GM12891 (cell line): ENCODE measurements around the gene PGBD5.

Experiments used
- DNase-seq: peaks from one replicate; pipeline ENCODE4 v3.0.0; 2011; ENCODE audit warnings: low spot score; ENCODE audit not compliant: insufficient read length
- FAIRE-seq: peaks from 2 replicates; lab custom pipeline; 2011; peaks lifted over from hg19 to GRCh38; lab: Jason Lieb, UNC
- PAX5 ChIP-seq: IDR thresholded peaks from 2 replicates; pipeline ENCODE4 v1.6.1; 2011; ENCODE audit warnings: low read length, moderate library complexity, mild to moderate bottlenecking; ENCODE audit not compliant: insufficient read depth, severe bottlenecking
- POLR2A ChIP-seq: IDR thresholded peaks from 2 replicates; pipeline ENCODE4 v1.6.1; 2011; ENCODE audit warnings: low read depth, low read length, control low read depth
- POLR2AphosphoS5 ChIP-seq: IDR thresholded peaks from 2 replicates; pipeline ENCODE4 v1.6.1; 2011; ENCODE audit warnings: low read depth, low read length, control low read depth
- POU2F2 ChIP-seq: IDR thresholded peaks from 2 replicates; pipeline ENCODE4 v1.6.1; 2011; ENCODE audit warnings: low read depth, mild to moderate bottlenecking, control low read depth, low read length, moderate library complexity
- SPI1 ChIP-seq: IDR thresholded peaks from 2 replicates; pipeline ENCODE4 v1.6.1; 2011; ENCODE audit warnings: low read depth, low read length, control low read depth
- TAF1 ChIP-seq: IDR thresholded peaks from 2 replicates; pipeline ENCODE4 v1.6.1; 2011; ENCODE audit warnings: low read depth, low read length, control low read depth

Gene PGBD5

DNA sequence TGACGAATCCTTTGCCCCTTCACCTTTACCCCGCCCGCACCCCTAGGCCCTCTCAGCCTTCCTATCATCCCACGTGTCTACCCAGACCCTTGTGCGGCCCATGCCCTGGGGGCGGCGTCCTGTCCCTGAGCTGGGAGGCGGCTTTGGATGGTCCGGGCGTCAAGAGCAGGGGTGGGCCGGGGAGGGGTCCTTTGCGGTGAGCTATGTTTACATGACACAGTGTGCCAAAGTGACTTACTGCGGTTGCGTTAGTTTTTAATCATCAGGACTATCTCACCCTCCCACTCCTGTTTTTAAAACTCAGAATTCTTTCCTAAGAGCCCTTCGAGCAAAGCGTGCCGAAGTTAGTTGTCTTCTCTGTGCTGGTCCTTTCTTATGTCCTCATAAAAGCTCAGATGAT is 144.6 kb downstream of the PGBD5 start:
- DNase-seq (no peak), FAIRE-seq (no peak)
- TF ChIP-seq POLR2AphosphoS5 = no peak
- no peak for TF ChIP-seq PAX5
- TF ChIP-seq SPI1 = no peak
- TF ChIP-seq TAF1 = no peak
- TF ChIP-seq POLR2A = no peak
- TF ChIP-seq POU2F2 = no peak

GRCh38 chr1:230280906-230281413 is 145.2 kb downstream of the PGBD5 start:
- no peak for FAIRE-seq
- TF ChIP-seq POLR2A = no peak
- no peak for TF ChIP-seq PAX5
- no peak for TF ChIP-seq POU2F2
- no peak for TF ChIP-seq SPI1
- no peak for TF ChIP-seq TAF1
- no peak for TF ChIP-seq POLR2AphosphoS5
- no peak for DNase-seq

DNA sequence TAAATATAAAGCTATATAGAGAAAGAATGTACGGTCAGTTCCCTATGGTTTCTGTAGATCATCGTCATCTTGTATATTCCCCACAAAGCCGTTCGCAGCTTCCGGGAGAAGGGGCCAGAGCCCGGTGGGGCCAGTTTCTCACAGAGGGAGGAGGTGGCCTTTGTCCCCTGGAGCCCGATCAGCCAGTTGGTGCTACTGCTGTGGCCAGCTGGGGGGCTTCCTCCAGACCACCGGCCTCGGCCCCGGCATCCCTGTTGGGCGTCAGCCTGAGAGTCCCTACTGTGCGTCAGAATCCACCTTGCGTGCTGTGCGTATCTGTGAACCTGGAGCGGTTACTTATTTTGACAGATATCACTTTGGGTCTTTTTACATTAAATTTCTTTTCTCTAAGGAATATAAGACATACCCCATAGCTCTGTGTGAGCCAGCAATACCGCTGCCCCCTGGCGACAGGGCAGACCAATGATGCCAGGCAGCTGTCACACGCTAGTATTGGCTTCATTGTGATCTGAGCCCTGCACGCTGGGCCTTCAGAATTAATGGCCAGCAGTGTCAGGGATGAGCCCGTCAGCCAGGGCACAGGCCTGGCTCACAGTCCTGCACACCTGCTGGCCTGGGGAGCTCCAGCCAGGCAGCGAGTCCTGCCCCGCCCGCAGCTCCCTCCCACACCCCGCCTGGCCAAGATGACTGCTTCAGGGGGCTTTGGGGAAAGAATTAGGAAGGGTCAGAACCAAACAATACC is 145.9 kb downstream of the PGBD5 start:
- TF ChIP-seq POLR2AphosphoS5 (no peak), PAX5 (no peak), SPI1 (no peak), TAF1 (no peak), POU2F2 (no peak), POLR2A (no peak)
- DNase-seq = no peak
- no peak for FAIRE-seq

GRCh38 chr1:230279583-230279945 is 146.6 kb downstream of the PGBD5 start:
- no peak for FAIRE-seq
- TF ChIP-seq SPI1 = no peak
- TF ChIP-seq PAX5 = no peak
- no peak for TF ChIP-seq POLR2AphosphoS5
- TF ChIP-seq POU2F2 = no peak
- TF ChIP-seq POLR2A = no peak
- no peak for TF ChIP-seq TAF1
- DNase-seq = no peak

DNA sequence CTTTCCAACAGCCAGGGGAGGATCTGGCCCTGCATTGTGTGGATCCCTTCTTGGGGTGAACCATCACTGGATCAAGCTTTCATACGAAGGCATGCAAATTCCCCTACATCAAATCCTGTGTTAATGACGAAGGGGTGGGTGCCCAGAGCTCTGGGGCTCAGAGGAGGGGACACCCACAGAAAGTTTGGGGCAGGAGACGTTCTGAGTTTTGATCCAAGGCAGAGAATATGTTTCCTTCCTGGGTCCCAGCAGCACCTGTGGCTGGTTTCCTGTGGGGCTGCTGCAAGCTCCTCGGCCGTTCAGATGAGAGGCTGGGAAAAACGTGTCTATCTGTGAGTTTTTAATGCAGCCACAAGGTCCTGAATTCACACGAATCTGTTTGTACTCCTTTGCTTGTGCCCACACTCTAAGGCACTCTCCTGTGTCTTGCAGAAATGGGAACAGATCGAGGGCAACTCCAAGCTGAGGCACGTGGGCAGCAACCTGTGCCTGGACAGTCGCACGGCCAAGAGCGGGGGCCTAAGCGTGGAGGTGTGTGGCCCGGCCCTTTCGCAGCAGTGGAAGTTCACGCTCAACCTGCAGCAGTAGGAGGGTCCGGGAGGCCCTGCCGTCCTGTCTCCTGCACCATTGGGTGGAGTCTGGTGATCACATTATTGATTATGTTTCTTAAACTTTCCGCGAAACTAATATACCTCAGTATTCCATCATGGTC is 147.1 kb downstream of the PGBD5 start:
- no peak for FAIRE-seq
- DNase-seq = no peak
- TF ChIP-seq POLR2A (no peak), POU2F2 (no peak), SPI1 (no peak), POLR2AphosphoS5 (no peak), PAX5 (no peak), TAF1 (no peak)

DNA sequence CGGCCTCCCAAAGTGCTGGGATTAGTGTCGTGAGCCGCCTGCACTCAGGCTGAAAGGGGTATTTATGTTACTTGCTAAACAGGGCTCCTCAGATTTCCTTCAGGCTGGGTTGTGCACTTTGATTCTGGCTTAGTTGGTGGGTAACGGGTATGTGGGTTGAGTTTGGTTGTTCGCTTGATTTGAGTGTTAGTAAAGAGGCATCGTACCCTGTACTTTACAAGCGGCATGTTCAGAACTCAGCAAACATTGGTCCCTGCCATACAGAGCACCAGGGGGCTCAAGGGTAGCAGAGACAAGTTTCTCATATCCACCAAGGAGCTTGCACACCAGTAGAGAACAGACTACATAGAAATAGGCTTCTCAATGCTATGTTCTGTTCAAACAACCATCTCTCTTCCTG is 147.8 kb downstream of the PGBD5 start:
- TF ChIP-seq SPI1 (no peak), POU2F2 (no peak)
- DNase-seq (no peak), FAIRE-seq (no peak)

GRCh38 chr1:230277201-230278025 is 148.7 kb downstream of the PGBD5 start:
- DNase-seq = no peak
- TF ChIP-seq PAX5 (no peak), POLR2A (no peak), TAF1 (no peak), POU2F2 (no peak), POLR2AphosphoS5 (no peak), SPI1 (no peak)
- peak; percentile 33 for FAIRE-seq

GRCh38 chr1:230276401-230276800 is 149.7 kb downstream of the PGBD5 start:
- no peak for DNase-seq

GRCh38 chr1:230274254-230274653 is 151.9 kb downstream of the PGBD5 start:
- DNase-seq = no peak
- peak; percentile 52 for FAIRE-seq
- no peak for TF ChIP-seq POU2F2
- TF ChIP-seq SPI1 = no peak
- TF ChIP-seq TAF1 = no peak
- no peak for TF ChIP-seq POLR2AphosphoS5
- TF ChIP-seq PAX5 = no peak
- TF ChIP-seq POLR2A = no peak

More at GRCh38 chr1:230276401-230276800, 149.7 kb downstream of the PGBD5 start:
- no peak for TF ChIP-seq POU2F2
- TF ChIP-seq SPI1 = no peak
- FAIRE-seq = no peak

DNA sequence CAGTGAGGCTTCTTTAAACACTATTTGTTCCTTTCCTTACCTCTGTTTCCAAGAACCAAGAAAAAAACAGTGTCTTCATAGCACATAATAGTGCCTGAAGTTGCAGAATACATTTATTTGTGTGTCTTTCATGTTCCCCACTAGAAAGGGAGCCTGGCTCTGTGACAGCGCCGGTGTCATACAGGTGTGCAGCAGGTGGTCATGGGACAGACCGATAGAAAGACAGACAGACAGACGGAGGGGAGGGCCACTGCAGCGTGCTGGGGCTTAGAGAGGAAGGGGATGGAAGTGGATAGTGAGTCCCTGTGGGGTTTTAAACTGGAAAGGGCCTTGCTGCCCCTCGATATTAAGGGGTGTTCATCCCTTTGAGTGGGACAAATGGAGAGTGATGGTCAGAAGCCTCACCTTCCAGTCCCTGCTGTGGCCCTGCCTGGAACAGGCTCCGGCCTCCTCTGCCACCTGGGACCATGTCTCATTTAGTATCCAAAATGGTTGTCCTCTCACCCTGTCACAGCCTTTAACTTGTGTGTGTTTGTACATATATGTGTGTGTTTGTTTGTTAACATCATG is 152.9 kb downstream of the PGBD5 start:
- no peak for FAIRE-seq
- TF ChIP-seq TAF1 = no peak
- TF ChIP-seq POLR2A = no peak
- TF ChIP-seq PAX5 = no peak
- TF ChIP-seq POU2F2 = no peak
- TF ChIP-seq POLR2AphosphoS5 = no peak
- no peak for TF ChIP-seq SPI1
- no peak for DNase-seq
